HT1080 (cell line): ENCODE data around the gene ZFAND5. TPM values are rescaled to one million over a fixed set of nuclear protein-coding genes. Genes with fewer than 3 reads are reported as not detected.
A peak's percentile ranks its signal among the peaks of the same experiment; 100 is the strongest.

Experiments used
- DNase-seq: peaks from one replicate; pipeline ENCODE4 v3.0.0-alpha.2; 2015; ENCODE audit warnings: low read depth
- polyA plus RNA-seq, 2 experiments: library from polyadenylated mRNA; depleted of rRNA; stranded (reverse); fragments of >200 nt; gene quantifications; 2 replicates each; pipeline ENCODE4 v1.2.3, GENCODE V29; 2015
- total RNA-seq: library from RNA; depleted of rRNA; stranded (reverse); fragments of >200 nt; shearing (Covaris generic); gene quantifications from 2 replicates; pipeline ENCODE4 v1.2.3, GENCODE V29; 2014; rRNA removed

ZFAND5 gene, protein sequence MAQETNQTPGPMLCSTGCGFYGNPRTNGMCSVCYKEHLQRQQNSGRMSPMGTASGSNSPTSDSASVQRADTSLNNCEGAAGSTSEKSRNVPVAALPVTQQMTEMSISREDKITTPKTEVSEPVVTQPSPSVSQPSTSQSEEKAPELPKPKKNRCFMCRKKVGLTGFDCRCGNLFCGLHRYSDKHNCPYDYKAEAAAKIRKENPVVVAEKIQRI
- 93.4 and 112 TPM in 2 replicates for total RNA-seq
- polyA plus RNA-seq (2015; cell fraction: cytosol; rRNA removed), result 110 and 120 TPM in 2 replicates
- polyA plus RNA-seq (2015; cell fraction: nucleus; rRNA removed), result 138 and 149 TPM in 2 replicates

DNA sequence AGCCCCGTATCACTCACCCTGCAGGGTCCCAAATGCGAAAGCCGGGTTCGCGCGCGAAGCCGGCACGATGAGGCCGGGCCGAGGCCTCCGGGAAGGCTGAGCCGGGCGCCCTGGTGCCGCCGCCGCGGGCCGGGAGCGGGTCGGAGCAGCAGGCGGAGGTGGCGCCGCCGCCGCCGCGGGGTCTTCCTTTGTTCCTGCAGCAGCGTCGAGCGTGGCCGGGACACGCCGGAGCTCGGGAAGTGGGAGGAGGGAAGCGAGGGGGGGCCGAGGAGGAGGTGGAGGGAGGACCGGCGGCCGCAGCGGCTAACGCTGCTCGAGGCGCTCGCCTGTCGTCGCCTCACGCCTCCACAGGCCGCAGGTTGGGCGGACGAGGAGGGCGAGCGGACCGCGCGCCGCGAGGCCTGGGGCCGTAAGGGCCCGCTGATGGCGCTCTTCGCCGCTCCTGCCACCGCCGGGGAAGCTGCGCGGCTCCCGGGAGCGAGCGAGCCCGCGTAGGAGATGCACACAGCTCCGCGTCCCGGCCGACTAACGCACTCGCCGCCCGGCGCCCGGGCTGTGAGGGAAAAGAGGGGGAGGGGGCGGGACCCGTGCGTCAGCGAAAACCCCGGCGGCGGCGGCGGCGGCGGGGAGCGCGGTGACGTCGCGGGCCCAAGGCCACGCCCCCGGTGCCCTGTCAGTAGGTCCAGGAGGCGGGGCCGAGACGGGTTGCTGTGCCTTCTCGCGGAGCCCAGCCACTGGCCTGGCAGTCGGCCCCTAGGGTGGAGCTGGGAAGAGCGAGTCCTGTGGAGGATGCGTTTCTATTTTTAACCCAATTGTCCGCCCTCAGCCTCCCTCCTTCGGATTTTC is at the start of gene ZFAND5:
Gene ZFAND5, minus strand, starts transcription at position 530 of the 846 bp plus-strand sequence. CDS start 4,430 bp downstream, outside the sequence.
- peak; percentile 96 for DNase-seq

DNA sequence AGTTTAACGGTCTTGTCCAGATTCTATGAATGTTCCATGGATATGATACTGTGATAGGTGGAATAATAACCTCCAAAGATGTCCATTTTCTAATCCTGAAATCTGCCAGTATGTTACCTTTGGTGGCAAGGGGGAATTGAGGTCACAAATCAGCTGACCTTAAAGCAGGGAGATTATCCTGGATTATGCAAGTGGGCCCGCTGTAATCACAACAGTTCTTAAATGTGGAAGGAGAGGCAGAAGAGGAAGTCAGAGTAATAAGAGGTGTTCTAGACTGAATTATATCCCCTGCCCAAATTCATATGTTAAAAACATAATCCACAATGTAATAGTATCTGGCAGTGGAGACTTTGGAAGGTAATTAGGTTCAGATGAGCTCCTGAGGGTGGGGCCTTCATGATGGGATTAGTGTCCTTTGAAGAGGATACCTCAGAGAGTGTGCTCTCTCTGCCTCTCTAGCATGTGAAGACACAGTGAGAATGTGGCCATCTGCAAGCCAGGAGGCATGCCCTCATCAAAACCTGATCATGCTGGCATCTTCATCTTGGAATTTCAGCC is 47.6 kb upstream of the ZFAND5 start:
- DNase-seq, result no peak

DNA sequence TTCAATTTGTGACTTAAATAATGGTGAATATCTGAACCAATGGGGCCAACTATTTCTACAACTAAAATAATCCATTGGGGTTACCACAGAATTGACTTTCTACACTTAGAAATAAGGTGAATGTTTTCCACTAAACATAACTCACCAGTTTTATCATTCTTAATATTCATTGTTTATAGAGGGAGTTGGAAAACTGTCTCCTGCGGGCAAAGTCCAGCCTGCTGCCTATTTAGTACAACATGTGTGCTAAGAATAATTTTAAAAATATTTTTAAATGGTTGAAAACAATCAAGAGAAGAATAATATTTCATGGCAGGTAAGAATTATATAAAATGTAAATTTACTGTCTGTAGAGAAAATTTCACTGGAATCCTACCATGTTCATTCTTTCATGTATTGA is 45.2 kb upstream of the ZFAND5 start:
- no peak for DNase-seq

DNA sequence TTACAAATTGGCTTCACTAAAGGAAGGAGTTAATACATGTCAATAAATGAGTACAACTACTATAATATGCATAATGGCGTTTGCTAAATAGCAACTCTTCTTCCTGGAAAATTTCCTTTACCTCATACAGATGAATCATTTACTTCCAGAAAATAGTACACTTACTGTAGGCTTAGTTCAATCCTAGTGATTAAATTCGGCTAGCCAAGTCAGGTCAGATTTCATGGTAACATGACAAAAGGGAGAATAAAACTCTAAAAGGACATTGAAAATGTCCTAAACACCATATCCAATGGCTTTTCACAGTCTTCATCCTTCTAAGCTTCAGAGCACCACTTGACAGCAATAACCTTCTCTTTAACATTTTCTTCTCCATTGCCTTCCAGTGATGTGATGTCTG is 42.1 kb upstream of the ZFAND5 start:
- DNase-seq, result no peak

DNA sequence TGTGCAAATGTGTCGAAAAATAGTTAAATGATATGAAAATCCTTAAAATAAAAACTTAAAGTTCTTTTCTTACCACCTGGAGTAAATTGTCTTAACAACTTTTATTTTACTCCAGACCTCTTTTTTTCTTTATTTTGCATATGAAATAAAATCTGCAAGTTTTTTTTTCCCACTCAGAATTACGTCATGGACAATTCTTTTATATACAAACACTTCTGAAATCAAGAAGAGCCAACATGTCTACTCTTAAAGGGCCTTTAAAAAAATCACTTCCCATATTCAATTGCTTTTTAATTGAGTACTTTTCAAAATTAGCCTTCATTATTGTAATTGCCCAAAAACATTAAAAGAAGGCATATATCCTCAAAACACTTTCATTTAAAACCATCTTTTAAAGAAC is 37.7 kb upstream of the ZFAND5 start:
- DNase-seq, result no peak

DNA sequence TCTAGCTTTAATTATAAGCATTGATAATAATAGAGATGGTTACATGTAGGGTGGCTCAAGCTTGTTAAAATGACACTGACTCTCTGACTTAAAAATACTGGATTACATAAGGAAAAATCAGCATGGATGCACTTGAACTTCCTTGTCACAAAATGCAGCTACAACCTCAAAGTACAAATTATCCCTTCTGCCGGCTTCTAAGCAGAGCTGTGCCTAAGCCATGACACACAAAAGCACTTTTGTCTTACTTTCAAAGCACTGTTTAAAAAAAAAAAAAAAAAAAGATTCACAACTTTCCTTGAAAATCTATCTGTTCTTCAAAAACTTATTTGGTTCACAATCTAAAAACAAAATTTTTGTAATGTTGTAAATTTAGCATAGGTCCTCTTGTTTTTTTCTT is 36.4 kb upstream of the ZFAND5 start:
- DNase-seq, result no peak

DNA sequence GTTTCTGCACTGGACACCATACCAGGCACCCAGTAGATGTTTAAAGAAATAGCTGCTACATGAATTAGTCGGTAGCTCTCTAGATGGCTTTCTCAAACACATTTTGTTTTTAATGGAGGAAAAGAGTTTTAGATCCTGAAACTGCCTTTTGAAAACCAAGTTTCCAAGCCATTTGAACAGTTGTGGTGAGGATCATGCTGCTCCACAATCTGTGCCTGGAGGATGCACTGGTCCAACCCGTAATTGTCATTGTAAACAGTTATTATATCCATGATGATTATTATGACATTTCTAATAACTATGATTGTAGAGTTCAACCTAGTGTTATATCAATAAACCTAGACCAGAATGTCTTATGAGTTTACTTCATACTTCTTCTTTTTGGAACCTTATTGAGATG is 35.9 kb upstream of the ZFAND5 start:
- DNase-seq, result no peak

DNA sequence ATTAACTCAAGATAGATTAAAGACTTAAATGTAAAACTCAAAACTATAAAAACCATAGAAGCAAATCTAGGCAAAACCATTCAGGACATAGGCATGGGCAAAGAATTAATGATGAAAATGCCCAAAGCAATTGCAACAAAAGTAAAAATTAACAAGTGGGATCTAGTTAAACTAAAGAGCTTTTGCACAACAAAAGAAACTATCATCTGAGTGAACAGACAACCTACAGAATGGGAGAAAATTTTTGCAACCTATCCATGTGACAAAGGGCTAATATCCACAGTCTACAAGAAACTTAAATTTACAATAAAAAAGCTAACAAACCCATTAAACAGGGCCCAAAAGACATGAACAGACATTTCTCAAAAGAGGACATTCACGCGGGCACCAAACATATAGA is 34.4 kb upstream of the ZFAND5 start:
- DNase-seq, result no peak

DNA sequence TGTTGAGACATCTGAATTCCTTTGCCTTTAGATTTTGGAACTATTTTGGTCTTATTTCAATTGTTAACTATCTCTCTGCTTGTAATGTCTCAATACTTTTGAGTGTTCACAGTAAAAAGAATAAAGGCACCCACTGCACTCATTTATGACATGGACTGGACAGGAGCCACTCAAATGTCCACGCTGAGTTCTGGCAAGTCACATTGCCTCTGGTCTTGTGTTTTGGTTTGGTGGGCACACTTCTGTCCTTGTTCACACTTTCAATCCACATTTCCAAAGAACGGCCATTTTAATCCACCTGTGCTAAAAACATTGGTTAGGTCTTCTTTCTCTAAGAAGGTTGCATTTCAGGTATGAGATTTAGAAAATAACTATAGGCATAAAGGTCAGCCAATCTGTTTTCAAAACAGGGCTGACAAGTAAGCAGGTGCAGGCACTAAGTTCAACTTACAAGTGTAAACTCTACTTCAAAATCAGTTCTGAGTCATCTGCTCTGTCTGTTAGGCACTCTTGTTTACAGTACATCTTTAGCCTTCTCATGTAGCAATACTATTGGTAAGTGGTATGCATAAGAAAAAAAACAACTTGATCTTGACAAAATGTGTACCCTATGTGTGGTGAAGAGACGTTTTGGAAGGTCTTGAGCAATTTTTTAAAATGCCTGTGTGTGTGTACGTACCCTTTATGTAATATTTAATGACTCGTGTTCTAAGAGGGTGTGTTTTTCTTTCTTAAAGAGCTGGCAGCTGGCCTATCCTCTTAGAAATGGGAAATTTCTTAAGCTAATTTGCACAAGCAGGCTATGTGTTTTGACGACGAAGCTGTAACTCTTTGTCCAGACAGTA is 31.5 kb upstream of the ZFAND5 start:
- peak; percentile 23 for DNase-seq

DNA sequence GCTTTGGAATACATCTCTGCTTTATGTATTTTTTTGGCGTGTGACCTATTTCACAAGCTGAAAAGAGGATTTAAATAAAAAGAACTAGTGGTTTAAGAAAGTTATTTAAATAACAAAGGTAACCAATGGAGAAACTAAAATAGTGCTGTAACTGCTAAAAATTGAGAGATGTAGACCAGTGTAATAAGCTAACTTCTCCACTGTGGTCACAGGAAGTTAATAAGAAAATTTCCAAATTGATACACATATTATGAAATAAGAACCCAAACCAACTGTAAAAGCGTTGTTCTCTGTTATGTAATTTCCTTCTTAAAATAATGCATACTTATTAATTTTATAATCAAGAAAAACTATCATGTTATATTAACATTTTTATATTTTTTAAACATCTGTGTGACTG is 29.1 kb upstream of the ZFAND5 start:
- DNase-seq, result no peak

DNA sequence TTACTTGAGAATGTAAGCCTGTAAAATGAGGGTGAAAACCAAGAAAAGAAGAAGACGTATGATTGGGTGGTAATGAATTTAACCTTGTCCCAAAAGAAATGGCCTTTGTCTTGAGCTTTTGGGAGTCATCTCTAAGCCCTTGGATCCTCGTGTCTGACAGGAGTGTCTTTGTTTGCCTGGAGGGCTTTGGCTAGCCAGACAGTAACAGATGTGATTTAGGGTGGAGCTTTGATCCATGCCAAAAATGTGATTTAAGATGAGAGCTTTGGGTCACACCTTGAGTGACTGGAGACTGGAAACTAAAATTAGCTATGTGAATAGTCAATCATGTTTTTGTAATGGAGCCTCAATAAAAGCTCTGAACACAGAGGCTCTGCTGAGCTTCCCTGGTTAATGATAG is 25.9 kb upstream of the ZFAND5 start:
- DNase-seq, result no peak

DNA sequence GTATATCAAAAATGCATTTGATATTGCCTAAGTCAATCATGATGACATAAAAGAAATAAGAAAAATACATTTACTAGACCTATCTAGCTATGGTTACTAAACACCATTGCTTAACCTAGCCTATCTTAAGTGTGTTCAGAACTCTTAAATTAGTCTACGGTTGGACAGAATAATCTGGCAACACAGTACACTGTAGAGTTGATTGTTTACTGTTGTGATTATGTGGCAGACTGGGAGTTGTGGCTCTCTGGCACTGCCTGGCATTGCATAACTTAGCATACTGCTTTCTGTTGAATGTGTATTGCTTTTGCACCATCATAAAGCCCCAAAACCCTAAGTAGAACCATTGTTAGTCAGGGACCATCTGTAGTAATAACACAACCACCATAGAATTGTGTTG is 21.2 kb upstream of the ZFAND5 start:
- no peak for DNase-seq

DNA sequence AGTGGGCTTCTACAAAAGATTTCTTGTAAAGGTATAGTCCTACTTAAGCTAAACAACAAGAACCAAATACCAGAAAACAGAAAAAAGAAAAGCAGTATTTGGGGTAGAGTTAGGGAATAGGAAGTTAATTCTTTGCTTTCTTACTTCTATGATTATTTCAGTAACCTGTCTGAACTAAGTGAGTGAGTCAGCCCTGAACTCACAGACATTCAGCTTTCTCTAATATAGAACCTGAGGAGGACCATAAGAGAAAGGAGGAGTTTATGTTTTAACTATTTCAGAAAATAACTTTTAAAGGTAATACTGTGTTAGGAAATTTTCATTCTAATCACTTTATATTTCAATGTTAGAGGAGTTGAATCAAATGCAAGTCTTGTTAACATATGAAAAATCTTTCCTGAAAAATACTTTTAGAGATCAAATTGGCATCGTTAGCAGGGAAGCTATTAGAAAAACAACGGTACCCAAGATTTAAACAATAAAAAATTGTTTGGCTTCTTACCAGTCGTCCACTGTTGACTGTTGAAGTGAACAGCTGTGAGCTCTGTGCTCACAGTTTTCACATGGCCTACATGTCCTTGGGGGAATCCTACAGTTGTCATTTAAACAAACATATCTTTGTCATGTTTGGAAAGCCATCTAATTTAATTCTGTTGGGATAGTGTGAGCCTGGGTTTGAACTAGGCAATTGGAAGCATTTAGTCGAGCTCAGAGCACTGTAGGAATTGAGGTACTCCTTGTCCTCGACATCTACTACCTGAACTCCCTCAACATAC is 19.9 kb upstream of the ZFAND5 start:
- DNase-seq, result no peak

DNA sequence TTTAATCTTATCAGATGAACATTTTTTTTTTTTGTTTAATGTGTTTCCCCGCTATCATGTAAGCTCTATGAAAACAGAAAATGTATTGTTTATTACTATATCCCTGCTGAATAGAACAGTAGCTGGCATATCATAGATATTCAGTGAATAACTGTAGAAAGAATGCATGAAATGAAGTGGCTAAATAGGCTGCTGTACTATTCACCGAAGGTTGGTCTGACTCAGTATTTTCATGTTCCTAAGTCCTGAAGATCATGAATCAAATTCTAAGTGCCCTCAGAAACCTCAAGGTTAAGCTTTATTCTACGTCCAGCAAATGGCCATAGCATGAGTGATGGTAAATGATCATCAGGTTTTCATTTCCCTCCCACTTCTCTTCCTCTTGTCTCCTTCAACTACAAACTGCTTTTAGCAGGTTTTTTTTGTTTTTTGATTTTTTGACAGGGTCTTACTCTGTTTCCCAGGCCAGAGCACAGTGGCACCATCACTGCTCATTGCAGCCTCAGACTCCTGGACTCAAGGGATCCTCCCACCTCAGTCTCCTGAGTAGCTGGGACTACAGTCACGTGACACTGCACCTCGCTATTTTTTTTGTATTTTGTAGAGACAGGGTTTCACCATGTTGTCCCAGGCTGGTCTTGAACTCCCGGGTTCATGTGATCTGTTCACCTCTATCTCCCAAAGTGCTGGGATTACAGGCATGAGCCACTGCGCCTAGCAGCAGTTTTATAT is 19.1 kb upstream of the ZFAND5 start:
- peak; percentile 87 for DNase-seq

DNA sequence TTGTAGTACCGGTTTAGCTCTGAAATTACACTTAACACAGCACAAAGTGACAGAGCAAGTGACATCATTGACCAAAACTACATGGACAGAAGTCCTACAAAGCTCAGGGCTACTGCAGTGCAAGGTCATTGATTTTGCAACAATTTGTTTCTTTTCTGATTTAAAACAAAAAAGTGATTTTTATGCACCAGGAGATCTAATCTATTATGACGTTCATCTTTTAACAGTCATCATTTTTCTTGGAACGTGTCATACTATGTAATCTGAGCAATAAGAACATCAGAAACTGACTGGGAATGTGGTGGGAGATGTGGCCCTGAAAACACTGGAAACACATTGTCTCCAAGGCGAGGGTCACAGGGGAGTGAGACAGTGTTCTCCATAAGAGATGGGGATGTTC is 17.4 kb upstream of the ZFAND5 start:
- DNase-seq, result no peak

DNA sequence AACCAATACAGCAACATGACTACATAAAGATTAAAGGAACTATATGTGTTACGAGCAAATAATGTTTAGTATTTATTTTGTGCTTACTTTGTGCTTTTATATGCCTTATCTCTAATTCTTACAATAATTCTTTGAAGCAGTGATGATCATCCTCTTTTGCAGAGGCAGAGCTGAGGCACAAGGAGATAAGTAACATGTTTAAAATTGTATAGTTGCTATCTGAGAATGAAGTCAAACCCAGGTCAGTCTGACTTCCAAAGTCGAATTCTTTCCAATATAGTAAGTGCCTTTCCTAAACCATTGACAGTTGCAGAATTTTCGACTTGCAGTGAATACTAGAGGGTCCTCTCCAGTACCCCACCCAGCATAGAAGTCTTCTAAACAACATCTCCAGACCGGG is 12.0 kb upstream of the ZFAND5 start:
- DNase-seq, result no peak

DNA sequence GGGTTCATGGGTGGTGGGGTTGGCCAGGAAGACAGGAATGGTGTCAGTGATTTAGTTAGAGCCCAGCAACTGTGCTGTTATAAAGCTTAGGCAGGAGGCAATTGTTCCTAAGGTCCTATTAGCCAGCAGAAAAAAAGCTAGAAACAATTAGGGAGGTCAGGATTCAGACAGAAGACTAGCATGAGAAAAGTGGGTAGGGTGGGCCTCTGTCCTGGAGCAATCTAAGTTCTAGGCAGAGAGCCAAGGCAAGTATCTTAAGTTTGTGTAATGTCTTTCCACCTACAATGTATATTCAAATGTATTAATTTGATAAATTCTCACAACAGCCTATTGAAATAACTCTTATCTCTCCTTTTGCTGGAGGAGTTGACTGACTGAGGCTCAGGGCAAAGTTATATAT is 6.1 kb upstream of the ZFAND5 start:
- DNase-seq, result no peak

DNA sequence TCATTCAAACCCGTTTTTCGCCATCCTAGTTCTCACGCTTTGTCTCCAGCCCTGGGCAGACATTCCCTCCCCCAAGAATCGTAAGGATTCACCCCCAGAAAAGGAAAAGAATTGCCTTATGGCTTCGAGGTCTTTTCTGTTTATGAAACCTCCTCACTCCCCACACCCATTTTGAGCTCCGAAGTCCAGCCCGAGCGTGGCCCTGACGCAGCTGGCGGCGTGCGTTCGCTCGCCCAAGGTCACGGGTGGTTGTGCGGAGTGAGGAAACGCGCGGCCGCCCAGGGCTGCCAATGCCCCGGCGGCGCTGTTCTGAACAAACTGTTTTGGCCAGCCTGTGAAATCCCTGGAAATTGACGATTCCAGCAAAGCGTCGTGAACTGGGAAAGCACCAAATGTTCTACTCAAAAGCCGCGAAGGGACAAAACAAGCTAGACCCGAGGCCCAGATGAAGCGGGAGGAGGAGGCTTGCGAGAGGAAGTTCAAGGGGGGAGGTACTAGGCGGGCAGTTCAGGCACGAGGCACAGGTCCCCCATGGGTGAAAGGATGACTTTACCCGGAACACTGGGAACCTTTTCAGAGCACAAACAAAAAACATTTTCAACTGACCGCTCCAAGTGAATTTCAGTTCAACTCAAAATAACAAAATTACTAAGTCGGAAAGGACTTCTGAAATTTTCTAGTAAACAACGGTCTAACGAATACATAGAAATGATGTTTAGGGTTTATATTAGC is 683 bp upstream of the ZFAND5 start:
- DNase-seq, result peak; percentile 78
